ENCODE measurements around the gene HIF1AN. TPM values are rescaled to one million over a fixed set of nuclear protein-coding genes. Genes with fewer than 3 reads are reported as not detected.

The HIF1AN gene
- total RNA-seq, 1 experiment from 2014 or later, result 83.1 TPM

GRCh38 chr10:100504096-100504495, 31.6 kb upstream of the HIF1AN start:
- CTCF ChIA-PET, result no interaction called here
- Histone ChIP-seq H3K36me3 (ENCODE audit: control insufficient read depth, insufficient read depth, low read length) (no peaks in the 10 kb centered on the region), H3K9me3 (ENCODE audit: control insufficient read depth, insufficient read depth, low read depth, low read length) (no peaks in the 10 kb centered on the region), H3K27ac (ENCODE audit: low read length) (no peak overlapping the region), H3K4me1 (ENCODE audit: control insufficient read depth, insufficient read depth, low read length) (no peaks in the 10 kb centered on the region), H3K27me3 (ENCODE audit: control insufficient read depth, insufficient read depth, low read length) (no peaks in the 10 kb centered on the region), H3K4me3 (ENCODE audit: low read depth in 2 of 2, low read length in 2 of 2) (no peak overlapping the region)
- POLR2A ChIA-PET, result no interaction called here
- DNase-seq (ENCODE audit: low read depth, low spot score) (no peak), ATAC-seq (no peak)
- intact Hi-C loops (cut with micrococcal nuclease; ENCODE audit: unreplicated experiment), result no loop called here
- BruUV-seq (replicated peaks), result no TSS peak
- in situ Hi-C loops (cut with HindIII; ENCODE audit: low pct_unique_long_range_greater_than_20kb, low sequenced_read_pairs), result no loop called here
- TF ChIP-seq POLR2AphosphoS5 (IDR thresholded peaks at IDR 0.05; ENCODE audit: low read depth, low read length) (no peak), TCF7L2 (IDR thresholded peaks at IDR 0.05; ENCODE audit: low read depth, low read length) (no peak), CTCF (IDR thresholded peaks at IDR 0.05) (no peak), REST (IDR thresholded peaks at IDR 0.05; ENCODE audit: insufficient read depth in 1 of 2, low read depth in 2 of 2, low read length in 1 of 2) (no peak), SIN3A (IDR thresholded peaks at IDR 0.05; ENCODE audit: borderline replicate concordance, insufficient read depth, low read depth, low read length) (no peak)

GRCh38 chr10:100505164-100505563, 30.6 kb upstream of the HIF1AN start:
- no peaks in the 10 kb centered on the region for H3K27me3 ChIP-seq (ENCODE audit: control insufficient read depth, insufficient read depth, low read length)
- no peak for DNase-seq (ENCODE audit: low read depth, low spot score)
- intact Hi-C loops (cut with micrococcal nuclease; ENCODE audit: unreplicated experiment), result loop anchor here (5.0 kb wide), 2 partner anchors 53 to 163 kb away; no protein-coding TSS in a partner anchor
- in situ Hi-C loops (cut with HindIII; ENCODE audit: low pct_unique_long_range_greater_than_20kb, low sequenced_read_pairs), result no loop called here
- H3K4me1 ChIP-seq (ENCODE audit: control insufficient read depth, insufficient read depth, low read length), result no peaks in the 10 kb centered on the region
- no peaks in the 10 kb centered on the region for H3K9me3 ChIP-seq (ENCODE audit: control insufficient read depth, insufficient read depth, low read depth, low read length)
- no peak for ATAC-seq
- ChIA-PET POLR2A (interaction anchor here (0.6 kb wide), 1 partner anchor 39 kb away, joined by 3 read pairs; no protein-coding TSS in a partner anchor), CTCF (interaction anchor here (1.6 kb wide), 1 partner anchor 14 kb away, joined by 4 read pairs; no protein-coding TSS in a partner anchor)
- BruUV-seq (replicated peaks), result no TSS peak
- H3K36me3 ChIP-seq (ENCODE audit: control insufficient read depth, insufficient read depth, low read length), result no peaks in the 10 kb centered on the region
- H3K4me3 ChIP-seq (ENCODE audit: low read depth in 2 of 2, low read length in 2 of 2), result no peak overlapping the region
- no peak overlapping the region for H3K27ac ChIP-seq (ENCODE audit: low read length)
- no peak for TF ChIP-seq CTCF (IDR thresholded peaks at IDR 0.05)
- TF ChIP-seq POLR2AphosphoS5 (IDR thresholded peaks at IDR 0.05; ENCODE audit: low read depth, low read length), result no peak
- TF ChIP-seq SIN3A (IDR thresholded peaks at IDR 0.05; ENCODE audit: borderline replicate concordance, insufficient read depth, low read depth, low read length), result no peak
- TF ChIP-seq REST (IDR thresholded peaks at IDR 0.05; ENCODE audit: insufficient read depth in 1 of 2, low read depth in 2 of 2, low read length in 1 of 2), result no peak
- TF ChIP-seq TCF7L2 (IDR thresholded peaks at IDR 0.05; ENCODE audit: low read depth, low read length), result no peak

Data from Panc1 (cell line).